Spleen (tissue), 11 donors: ENCODE data around the gene CSNK2A1. TPM values are rescaled to one million over a fixed set of nuclear protein-coding genes. Genes with fewer than 3 reads are reported as not detected.

Source experiments
- DNase-seq: peaks from one replicate; pipeline ENCODE4 v3.0.0-alpha.2; 2020
- H3K27ac ChIP-seq, 8 donors: fragments of 200-600 bp; sonication (generic) in 7 of 8; 1 replicate in 4 of 8; 2 replicates in 4 of 8; pipeline versions ENCODE4 v1.5.0 to v1.8.0; 2016 to 2021; ENCODE audit warnings: inconsistent platforms in 4 of 8, mild to moderate bottlenecking in 4 of 8, moderate library complexity in 1 of 8
- H3K27me3 ChIP-seq, 7 donors: fragments of 200-600 bp; sonication (generic) in 6 of 7; replicated peaks in 1 of 7; 1 replicate in 4 of 7; 2 replicates in 3 of 7; pipeline versions ENCODE4 v1.5.0 to v1.8.0; 2016 to 2021; ENCODE audit warnings: inconsistent platforms in 3 of 7, mild to moderate bottlenecking in 1 of 7
- H3K36me3 ChIP-seq, 6 donors: fragments of 200-600 bp; sonication (generic) in 5 of 6; 1 replicate in 4 of 6; 2 replicates in 2 of 6; pipeline versions ENCODE4 v1.5.0 to v1.8.0; 2016 to 2021; ENCODE audit warnings: inconsistent platforms in 2 of 6
- H3K4me1 ChIP-seq, 6 donors: fragments of 200-600 bp; sonication (generic) in 5 of 6; 1 replicate in 3 of 6; 2 replicates in 3 of 6; pipeline versions ENCODE4 v1.5.0 to v1.8.0; 2016 to 2021; ENCODE audit warnings: inconsistent platforms in 3 of 6
- H3K4me3 ChIP-seq, 8 donors: fragments of 200-600 bp; sonication (generic) in 7 of 8; 1 replicate in 4 of 8; 2 replicates in 4 of 8; pipeline versions ENCODE4 v1.5.0 to v1.8.0; 2016 to 2021; ENCODE audit warnings: inconsistent platforms in 4 of 8, mild to moderate bottlenecking in 4 of 8, moderate library complexity in 2 of 8
- H3K9me3 ChIP-seq, 8 donors: fragments of 200-600 bp; sonication (generic) in 7 of 8; 1 replicate in 4 of 8; 2 replicates in 4 of 8; pipeline versions ENCODE4 v1.5.0 to v1.8.0; 2016 to 2021; ENCODE audit warnings: inconsistent platforms in 4 of 8
- POLR2A ChIP-seq, 3 donors: fragments of 450-650 bp; IDR thresholded peaks; one replicate each; pipeline ENCODE4 v1.5.1; 2017; ENCODE audit warnings: antibody characterized with exemption in 3 of 3, mild to moderate bottlenecking in 1 of 3
- POLR2AphosphoS5 ChIP-seq, 3 donors: sonication (generic); formaldehyde crosslinking; IDR thresholded peaks; one replicate each; pipeline ENCODE4 v1.5.1; 2017; ENCODE audit warnings: antibody characterized with exemption in 3 of 3
- WGBS, 5 donors: extraction: QIAGEN DNeasy Blood & Tissue Kit in 3 of 5; methylation state at CpG; one replicate each; pipeline versions ENCODE4 v1.1.5 to v1.1.7; 2013 to 2018; 5-methylcytosine and 5-hydroxymethylcytosine counted together
- intact Hi-C: fragments of 100-400 bp; cut with DNase I; formaldehyde crosslinking; loops from one replicate; pipeline ENCODE4 v1.15.0; 2023; ENCODE audit warnings: low total_unique reads
- polyA plus RNA-seq, 3 donors: library from polyadenylated mRNA; stranded (reverse); fragments of 200-250 nt; gene quantifications; one replicate each; pipeline ENCODE4 v1.2.1, GENCODE V29; 2013
- small RNA-seq, 4 donors: library from RNA; depleted of rRNA; stranded (forward); fragments of <200 nt; gene quantifications; one replicate each; pipeline ENCODE3, GENCODE V24; 2016
- total RNA-seq, 7 donors: library from RNA; depleted of rRNA in 3 of 7; stranded (reverse); fragments of >200 nt in 3 of 7; fragmentation: NEBNext Ultra II Directional in 4 of 7; extraction: Animal tissue kit (Norgen Biotek cat#: 25700) in 4 of 7; gene quantifications; one replicate each; pipeline versions ENCODE4 v1.1.0 to v1.2.1, GENCODE V29; 2016 to 2021
- TF ChIP-seq, protein P1 (sequence below), 11 experiments: fragments of 200-600 bp in 7 of 11; fragments of 450-650 bp in 4 of 11; sonication (generic) in 4 of 11; IDR thresholded peaks in 8 of 11; conservative IDR thresholded peaks in 3 of 11; 1 replicate in 7 of 11; 2 replicates in 4 of 11; pipeline versions ENCODE4 v1.4.0 to v1.8.0; 2016 to 2021; ENCODE audit warnings: antibody characterized with exemption in 11 of 11, inconsistent platforms in 4 of 11, mild to moderate bottlenecking in 1 of 11
- donor health status: healthy with polysubstance abuse.
- donor health status: DM: no; HTN: no; CAD: no; lungs with moderate emphysema.
- donor health status: DM: no; HTN: no; CAD: no.
- donor health status: Bipolar disorder and iron deficiency.
- donor health status: healthy.
- donor health status: DM: no; HTN: no; CAD: no.
- donor health status: DM: yes; HTN: yes; CAD: no.

Gene CSNK2A1
- total and polyA plus RNA-seq, 10 donors = 16.4 to 92.9 (median 88.1) TPM

DNA sequence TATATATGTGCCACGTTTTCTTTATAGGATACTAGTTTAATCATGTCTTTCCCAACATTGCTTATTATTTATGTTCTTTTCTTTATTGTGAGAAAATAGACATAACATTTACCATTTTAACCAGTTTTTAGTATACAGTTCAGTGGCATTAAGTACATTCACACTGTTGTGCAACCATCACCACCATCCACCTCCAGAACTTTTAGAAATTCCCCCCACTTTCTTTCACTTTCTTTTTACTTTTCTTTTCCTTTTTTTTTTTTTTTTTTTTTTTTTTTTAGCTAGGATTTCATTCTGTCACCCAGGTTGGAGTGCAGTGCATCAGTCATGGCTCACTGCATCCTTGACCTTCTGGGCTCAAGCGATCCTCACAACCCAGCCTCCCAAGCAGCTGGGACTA, 117.0 kb downstream of the CSNK2A1 start:
- no peak for DNase-seq
- WGBS, 5 donors = 92 to 98% (median 98%) methylated on average over 2 of the region's 2 CpGs
- intact Hi-C loops = no loop called here
- peaks cover 0 to 16% (median 8%) of the 10 kb centered on the region in 6 donors for H3K4me1 ChIP-seq
- no peak for TF ChIP-seq POLR2A (IDR thresholded peaks at IDR 0.05)
- TF ChIP-seq, protein P1, sequence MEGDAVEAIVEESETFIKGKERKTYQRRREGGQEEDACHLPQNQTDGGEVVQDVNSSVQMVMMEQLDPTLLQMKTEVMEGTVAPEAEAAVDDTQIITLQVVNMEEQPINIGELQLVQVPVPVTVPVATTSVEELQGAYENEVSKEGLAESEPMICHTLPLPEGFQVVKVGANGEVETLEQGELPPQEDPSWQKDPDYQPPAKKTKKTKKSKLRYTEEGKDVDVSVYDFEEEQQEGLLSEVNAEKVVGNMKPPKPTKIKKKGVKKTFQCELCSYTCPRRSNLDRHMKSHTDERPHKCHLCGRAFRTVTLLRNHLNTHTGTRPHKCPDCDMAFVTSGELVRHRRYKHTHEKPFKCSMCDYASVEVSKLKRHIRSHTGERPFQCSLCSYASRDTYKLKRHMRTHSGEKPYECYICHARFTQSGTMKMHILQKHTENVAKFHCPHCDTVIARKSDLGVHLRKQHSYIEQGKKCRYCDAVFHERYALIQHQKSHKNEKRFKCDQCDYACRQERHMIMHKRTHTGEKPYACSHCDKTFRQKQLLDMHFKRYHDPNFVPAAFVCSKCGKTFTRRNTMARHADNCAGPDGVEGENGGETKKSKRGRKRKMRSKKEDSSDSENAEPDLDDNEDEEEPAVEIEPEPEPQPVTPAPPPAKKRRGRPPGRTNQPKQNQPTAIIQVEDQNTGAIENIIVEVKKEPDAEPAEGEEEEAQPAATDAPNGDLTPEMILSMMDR (IDR thresholded peaks at IDR 0.05 in 8 of 11, conservative IDR thresholded peaks at IDR 0.05 in 3 of 11) = no peak
- TF ChIP-seq POLR2AphosphoS5 (IDR thresholded peaks at IDR 0.05) = no peak
- H3K27ac ChIP-seq = no peak overlapping the region
- no peaks in the 10 kb centered on the region for H3K9me3 ChIP-seq
- peaks cover 0 to 98% (median 78%) of the 10 kb centered on the region in 6 donors for H3K36me3 ChIP-seq
- H3K27me3 ChIP-seq = no peaks in the 10 kb centered on the region
- no peak overlapping the region for H3K4me3 ChIP-seq

Small RNA genes lying within 50 kb of the gene (small RNA-seq; reads per million reads assigned to genes)
- 0 reads per million in 4 donors for gene RF00019

Other genes starting within 250 kb of the CSNK2A1 start
- 10 to 100 TPM; 17.4 to 26.6 (median 23.6) TPM for gene ZCCHC3, start 246.2 kb downstream of the CSNK2A1 start, total RNA-seq
- 10 to 100 TPM; 18.7 to 22.2 (median 19.5) TPM for gene ZCCHC3, start 246.2 kb downstream of the CSNK2A1 start, polyA plus RNA-seq
- 10 to 100 TPM in 2 of 7 donors, 1 to 10 TPM in 5; 4.5 to 12.5 (median 8.3) TPM for gene SOX12, start 218.2 kb downstream of the CSNK2A1 start, total RNA-seq
- 1 to 10 TPM; 3.2 to 4.9 (median 3.4) TPM for gene SOX12, start 218.2 kb downstream of the CSNK2A1 start, polyA plus RNA-seq
- gene NRSN2, start 196.7 kb downstream of the CSNK2A1 start, total RNA-seq = 10 to 100 TPM; 10.9 to 26.3 (median 18.2) TPM
- 10 to 100 TPM; 10.5 to 13.4 (median 12.8) TPM for gene NRSN2, start 196.7 kb downstream of the CSNK2A1 start, polyA plus RNA-seq
- gene TRIB3, start 163.0 kb downstream of the CSNK2A1 start, total RNA-seq = 10 to 100 TPM in 4 of 7 donors, 1 to 10 TPM in 3; 8.3 to 25.7 (median 12.0) TPM
- 10 to 100 TPM in 2 of 3 donors, 1 to 10 TPM in 1; 5.7 to 11.7 (median 11.6) TPM for gene TRIB3, start 163.0 kb downstream of the CSNK2A1 start, polyA plus RNA-seq
- 100 to 1,000 TPM in 4 of 7 donors, 10 to 100 TPM in 3; 90.2 to 124 (median 105) TPM for gene RBCK1, start 135.5 kb downstream of the CSNK2A1 start, total RNA-seq
- gene RBCK1, start 135.5 kb downstream of the CSNK2A1 start, polyA plus RNA-seq = 100 to 1,000 TPM in 1 of 3 donors, 10 to 100 TPM in 2; 78.6 to 152 (median 98.9) TPM
- 10 to 100 TPM; 30.6 to 41.0 (median 34.8) TPM for gene TBC1D20, start 81.3 kb downstream of the CSNK2A1 start, total RNA-seq
- 10 to 100 TPM in 2 of 3 donors, 1 to 10 TPM in 1; 9.2 to 15.1 (median 10.3) TPM for gene TBC1D20, start 81.3 kb downstream of the CSNK2A1 start, polyA plus RNA-seq
- gene TCF15, start 66.5 kb upstream of the CSNK2A1 start, total RNA-seq = under 1 TPM in 1 of 7 donors, not detected in 6; 0.22 TPM
- gene TCF15, start 66.5 kb upstream of the CSNK2A1 start, polyA plus RNA-seq = under 1 TPM in 2 of 3 donors, not detected in 1; 0.06 to 0.21 TPM
- gene SRXN1, start 109.4 kb upstream of the CSNK2A1 start, total RNA-seq = 10 to 100 TPM; 10.6 to 31.3 (median 14.2) TPM
- gene SRXN1, start 109.4 kb upstream of the CSNK2A1 start, polyA plus RNA-seq = 10 to 100 TPM in 1 of 3 donors, 1 to 10 TPM in 2; 4.5 to 11.2 (median 7.0) TPM
- gene SCRT2, start 132.0 kb upstream of the CSNK2A1 start, total RNA-seq = under 1 TPM in 1 of 7 donors, not detected in 6; 0.09 TPM
- gene SCRT2, start 132.0 kb upstream of the CSNK2A1 start, polyA plus RNA-seq = not detected
- under 1 TPM in 4 of 7 donors, not detected in 3; 0.17 to 0.44 (median 0.27) TPM for gene SLC52A3, start 224.7 kb upstream of the CSNK2A1 start, total RNA-seq
- gene SLC52A3, start 224.7 kb upstream of the CSNK2A1 start, polyA plus RNA-seq = under 1 TPM; 0.03 to 0.08 (median 0.04) TPM